ENCODE results near the gene DCXR.

Gene DCXR

DNA sequence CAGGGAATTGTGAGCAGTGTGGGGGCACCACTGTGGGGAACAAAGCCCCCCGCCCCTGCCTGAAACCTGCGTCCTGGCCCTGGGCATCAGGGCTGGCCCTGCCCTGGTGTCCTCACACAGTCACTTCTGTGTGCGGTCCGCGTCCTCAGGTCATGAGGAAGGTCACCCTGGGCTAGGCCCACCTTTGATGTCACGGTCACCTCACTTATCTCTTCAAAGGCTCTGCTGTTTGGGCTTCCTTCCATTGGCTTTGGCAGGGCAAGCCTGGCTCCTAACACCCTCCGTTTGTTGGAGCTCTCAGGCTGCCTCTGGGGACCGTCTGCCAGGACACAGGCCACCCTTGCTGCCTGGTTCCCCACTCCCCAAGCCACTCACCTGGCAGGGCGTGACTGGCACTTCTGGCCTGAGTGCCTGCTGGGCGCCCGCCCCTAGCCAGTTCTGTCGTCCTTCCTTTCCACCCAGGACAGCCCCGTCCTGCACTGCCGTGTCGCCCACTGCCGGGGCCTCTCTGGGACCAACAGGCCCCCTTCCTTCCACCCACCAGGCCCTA is 23.6 kb downstream of the DCXR start:
- in situ Hi-C loops (cut with MboI; ENCODE audit: low sequenced_read_pairs) = no loop called here

DNA sequence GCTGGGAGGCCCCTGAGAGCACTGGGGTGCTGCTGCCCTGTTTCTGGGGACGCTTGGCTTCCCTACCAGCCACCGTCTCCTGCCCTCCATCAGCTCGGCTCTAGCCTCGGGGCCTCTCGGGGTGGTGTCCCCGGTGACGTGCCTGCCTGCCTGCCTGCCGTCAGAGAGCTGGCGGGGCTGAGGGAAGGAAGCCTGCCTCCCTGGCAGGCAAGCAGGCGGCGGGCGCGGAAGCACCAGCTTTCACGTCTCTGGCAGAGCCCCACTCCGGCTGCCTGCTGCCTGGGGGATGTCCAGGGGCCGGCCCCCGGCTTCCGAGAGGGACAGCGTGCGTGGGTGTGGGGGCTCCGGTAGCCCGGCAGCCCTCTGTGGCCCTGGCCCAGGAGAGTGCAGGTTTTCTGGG is 24.2 kb downstream of the DCXR start:
- in situ Hi-C loops (cut with MboI; ENCODE audit: low sequenced_read_pairs) = no loop called here

DNA sequence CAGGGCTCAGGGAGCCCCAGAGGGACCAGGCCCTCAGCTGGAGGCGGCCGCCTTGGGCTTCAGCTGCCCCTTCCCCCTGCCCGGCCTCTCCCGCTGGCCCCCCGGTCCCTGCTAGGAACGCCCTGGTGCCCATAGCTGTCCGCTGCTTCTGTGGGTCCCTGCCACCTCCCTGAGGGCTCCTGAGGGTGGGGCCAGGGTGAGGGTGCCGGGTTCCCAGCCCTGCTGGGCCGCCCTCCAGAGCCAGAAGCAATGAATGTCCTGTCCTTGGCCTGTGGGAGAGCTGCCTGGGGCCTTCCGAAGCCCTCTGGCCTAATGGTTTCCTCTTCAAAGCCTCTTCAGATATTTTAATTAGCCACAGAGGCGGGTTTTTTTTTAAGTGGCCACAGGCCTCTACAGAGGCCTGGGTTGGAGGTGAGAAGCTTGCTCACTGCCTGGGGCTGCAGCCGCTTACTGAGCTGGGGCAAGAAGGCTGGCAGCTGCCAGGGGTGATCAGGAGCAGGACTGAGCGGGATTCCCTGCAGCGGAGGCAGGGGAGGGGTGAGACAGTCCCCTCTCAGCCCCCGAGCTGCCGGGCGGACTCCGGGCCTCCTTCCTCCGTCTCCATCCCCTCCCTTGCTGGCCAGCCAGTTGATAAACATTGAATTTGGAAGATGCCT is 24.7 kb downstream of the DCXR start:
- in situ Hi-C loops (cut with MboI; ENCODE audit: low sequenced_read_pairs) = no loop called here

DNA sequence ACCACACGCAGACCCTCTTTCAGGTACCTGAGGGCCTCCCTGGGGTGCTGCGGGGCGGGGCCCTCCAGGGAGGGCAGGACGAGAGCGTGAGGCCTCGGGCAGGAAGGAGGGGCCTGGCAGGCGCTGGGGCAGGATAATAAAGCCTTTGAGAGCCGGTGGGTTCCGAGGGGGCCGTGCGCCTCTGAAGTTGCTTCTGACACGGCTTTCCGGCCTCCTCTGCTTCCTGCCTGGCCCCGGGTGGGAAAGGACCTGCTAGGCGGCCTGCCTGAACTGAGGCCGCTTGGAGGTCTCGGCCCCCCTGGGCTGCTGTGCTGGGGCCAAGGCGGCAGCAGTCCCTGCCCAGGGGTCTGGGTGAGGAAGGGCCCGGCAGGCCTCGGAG is 25.2 kb downstream of the DCXR start:
- in situ Hi-C loops (cut with MboI; ENCODE audit: low sequenced_read_pairs) = no loop called here

DNA sequence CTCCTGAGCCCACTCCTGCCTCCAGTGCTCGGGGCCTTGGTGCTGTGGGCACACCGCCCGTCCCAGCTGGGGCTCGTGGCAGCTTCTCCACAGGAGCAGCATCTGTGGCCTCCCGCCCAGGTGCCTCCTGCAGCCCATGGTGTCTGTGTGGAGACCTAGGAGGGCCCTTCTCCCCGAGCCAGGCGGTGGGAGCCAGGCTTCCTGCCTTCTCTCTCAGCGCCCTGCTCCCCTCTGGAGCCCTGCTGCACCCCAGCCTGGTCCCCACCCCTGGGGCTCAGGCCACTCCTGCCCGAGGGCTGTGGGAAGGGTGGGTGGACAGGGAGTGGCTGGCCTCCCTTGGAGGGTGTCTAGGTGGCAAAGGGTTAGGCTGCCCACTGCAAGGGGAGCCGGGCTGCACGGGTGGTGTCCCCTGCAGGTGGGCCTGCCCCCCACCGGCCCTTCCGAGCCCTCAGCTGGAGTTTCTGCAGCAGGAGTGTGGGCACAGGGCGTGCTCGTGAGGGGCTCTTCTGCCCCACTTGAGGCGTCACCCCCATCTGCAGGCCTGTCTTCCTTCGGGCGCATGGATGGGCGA is 25.8 kb downstream of the DCXR start:
- in situ Hi-C loops (cut with MboI; ENCODE audit: low sequenced_read_pairs) = no loop called here

DNA sequence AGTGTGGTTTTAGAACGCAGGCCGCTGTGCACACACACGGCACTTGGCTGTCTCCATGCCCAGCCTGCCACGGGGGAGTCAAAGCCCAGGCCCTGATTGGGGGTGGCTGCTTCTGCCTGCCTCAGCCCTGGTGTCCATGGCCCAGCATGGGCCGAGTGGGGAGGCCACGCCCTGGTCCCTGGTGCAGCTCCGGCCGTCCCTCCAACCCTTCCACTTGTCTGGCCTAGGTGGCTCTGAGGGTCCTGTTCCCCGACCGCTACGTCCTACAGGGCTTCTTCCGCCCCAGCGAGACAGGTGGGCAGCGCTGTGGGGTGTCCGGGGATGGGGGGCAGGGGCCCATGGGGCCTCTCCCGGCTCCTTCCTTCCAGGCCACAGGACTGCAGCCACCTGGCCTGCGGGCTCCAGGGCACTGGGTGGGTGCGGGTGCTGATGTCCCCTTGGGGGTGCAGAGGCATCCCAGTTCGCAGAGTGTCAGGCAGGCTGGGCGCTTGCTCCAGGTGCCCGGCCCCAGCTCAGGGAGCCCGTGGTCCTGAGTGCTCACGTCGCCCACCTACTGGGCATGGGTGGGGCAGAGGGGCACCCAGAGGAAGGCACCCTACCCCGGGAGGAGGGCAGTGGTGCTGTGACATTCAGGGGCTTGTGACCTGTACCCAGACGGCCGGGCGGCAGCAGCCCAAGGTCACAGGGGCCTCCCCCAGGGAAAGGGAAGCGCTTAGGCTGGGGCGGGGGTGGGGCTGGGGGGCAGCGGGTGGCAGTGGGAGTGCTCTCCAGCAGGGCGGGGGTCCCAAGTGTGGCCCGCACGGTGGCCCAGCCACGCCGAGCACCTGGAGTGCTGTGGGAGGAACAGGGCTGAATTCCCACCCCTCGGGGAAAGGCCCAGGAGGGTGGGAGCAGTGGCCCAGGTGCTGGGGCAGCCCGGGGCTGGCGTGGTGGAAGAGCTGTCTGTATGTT is 26.6 kb downstream of the DCXR start:
- in situ Hi-C loops (cut with MboI; ENCODE audit: low sequenced_read_pairs) = no loop called here

DNA sequence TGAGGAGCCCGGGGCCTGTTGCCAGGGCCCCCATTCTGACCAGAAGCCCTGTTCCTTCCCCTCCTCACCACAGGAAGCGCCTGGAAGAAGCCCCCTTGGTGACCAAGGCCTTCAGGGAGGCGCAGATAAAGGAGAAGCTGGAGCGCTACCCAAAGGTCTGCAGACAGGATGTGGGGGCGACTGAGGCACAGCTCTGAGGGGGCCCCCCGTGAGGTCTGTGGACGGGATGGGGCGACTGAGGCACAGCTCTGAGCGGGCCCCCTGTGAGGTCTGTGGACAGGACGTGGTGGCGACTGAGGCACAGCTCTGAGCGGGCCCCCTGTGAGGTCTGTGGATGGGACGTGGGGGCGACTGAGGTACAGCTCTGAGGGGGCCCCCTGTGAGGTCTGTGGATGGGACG is 28.1 kb downstream of the DCXR start:
- in situ Hi-C loops (cut with MboI; ENCODE audit: low sequenced_read_pairs) = no loop called here

DNA sequence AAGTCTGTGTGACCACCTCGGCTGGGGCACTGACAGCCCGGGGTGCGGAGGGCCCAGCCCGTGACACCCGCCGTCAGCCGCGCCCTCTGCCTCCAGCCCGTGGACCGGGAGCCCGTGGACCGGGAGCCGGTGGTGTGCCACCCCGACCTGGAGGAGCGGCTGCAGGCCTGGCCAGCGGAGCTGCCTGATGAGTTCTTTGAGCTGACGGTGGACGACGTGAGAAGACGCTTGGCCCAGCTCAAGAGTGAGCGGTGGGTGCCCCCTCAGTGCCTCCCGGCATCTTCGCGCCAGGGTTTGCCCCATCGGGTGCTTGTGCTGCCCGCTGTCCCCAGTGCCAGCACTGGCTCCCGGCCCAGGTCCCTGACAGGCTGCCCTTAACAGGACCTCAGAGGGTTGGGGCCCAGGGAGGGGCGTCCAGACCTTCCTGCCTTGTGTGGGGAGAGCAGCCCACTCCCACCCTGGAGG is 28.5 kb downstream of the DCXR start:
- in situ Hi-C loops (cut with MboI; ENCODE audit: low sequenced_read_pairs) = no loop called here

DNA sequence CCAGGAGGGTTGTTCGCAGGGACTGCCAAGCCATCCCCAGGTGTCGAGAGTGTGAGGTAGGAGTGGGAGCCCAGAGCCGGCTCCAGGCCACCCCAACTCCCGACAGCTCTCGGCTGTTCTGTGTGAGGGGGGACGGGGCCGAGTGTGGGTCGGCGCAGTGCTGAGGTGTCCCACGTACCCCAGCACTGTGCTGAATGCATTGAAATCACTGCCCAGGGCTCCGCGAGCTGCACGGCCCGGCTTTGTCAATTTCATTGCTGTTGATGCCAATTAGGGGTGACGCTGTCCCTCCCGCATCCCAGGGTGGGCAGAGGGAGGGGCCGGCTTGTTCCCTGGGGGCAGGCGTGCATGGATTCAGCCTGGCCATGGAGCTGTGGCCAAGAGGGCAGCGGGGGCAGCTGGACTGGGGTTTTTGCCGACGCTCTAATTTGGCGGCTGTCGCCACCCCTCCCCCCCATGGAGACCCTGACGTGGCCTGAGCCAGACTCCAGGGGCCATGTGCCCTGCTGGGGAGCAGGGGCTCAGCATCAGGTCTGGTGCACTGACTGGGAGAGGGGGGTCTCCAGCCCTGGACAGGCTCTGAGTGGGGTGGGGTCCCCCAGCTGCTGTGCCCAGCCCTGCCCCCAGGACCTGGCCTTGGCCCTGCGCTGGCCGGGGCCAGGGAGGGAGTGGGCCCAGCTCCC is 29.1 kb downstream of the DCXR start:
- in situ Hi-C loops (cut with MboI; ENCODE audit: low sequenced_read_pairs) = no loop called here

DNA sequence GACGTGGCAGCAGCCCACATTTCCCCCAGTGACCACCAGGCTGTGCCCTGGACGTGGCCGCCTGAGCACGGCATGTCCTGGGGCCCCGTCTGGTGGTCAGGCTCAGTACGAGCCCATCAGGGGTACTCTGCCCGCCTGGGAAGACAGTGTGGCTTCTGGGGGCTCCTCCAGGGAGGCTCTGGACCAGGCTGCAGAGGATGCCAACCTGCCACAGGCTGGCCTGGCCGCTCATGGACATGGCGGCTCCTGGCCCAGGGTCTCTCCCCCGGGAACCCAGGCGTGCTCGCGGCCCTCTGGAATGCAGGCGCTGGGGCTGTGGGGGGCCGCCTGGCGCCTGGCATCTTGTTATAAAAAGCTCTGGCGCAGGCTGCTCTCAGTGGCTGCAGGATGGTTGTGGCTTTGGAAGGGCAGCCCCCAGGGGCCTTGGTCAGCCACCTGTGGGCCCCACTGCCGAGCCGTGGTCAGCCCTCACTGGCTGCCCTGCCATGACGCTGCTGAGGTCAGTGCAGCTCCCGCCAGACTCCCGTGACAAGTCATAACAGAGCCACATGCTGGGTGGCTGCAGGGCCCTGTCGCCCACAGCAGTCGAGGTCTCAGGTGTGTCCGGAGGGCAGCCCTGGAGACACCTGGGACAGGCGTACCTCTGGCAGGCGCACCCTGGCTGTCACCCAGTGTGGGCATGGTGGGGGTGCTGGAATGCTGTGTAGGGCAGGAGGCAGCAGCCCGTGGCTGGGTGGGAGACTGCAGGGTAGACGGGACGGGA is 29.8 kb downstream of the DCXR start:
- in situ Hi-C loops (cut with MboI; ENCODE audit: low sequenced_read_pairs) = no loop called here

DNA sequence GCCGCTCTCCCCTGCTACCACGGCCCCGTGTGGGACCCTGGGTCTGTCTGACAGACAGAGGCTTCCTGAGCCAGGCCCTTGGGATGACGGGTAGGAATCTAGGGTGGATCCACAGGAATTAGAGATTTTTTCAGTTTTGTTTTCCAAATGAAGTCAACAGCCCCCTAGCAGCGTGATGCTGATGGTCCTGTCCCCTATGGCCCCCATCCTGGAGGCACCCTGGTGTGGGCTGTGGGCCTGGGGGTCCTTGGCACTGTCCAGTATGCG is 30.3 kb downstream of the DCXR start:
- in situ Hi-C loops (cut with MboI; ENCODE audit: low sequenced_read_pairs) = no loop called here

DNA sequence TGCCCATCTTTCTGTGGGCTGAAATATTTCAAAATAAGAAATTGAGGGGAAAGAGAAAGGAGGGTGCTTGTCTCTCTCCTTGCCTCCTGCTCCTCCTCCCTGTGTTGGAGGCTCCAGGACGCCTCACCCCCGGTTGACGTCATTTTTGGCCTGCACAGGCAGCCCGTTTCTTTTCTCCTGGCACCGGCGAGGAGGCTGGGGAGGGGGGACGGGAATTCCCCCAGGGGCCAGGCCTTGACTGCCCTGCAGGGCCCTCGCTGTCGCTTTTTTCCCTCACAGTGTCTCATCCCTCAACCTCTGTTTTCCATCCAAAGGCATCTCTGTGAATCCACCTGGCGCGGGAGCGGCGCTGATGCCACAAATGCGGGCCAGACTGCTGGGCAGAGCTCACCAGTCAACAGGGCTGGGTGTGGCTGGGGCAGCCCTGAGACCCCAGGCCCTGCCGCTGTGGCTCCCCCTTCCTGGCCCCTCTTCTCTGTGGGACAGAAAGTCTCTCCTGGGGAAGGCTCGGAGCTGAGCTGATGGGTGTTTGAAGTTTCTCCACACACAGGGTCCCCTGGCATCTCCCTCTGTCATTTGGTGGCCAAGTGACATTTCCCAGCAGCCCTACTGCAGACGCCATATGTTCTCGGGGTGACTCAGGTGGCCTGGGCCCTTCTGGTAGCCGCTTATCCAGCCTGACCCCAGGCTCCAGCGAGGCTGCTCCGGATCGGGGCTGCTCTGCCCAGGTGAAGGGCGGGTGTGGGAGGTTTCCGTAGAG is 30.8 kb downstream of the DCXR start:
- in situ Hi-C loops (cut with MboI; ENCODE audit: low sequenced_read_pairs) = no loop called here

DNA sequence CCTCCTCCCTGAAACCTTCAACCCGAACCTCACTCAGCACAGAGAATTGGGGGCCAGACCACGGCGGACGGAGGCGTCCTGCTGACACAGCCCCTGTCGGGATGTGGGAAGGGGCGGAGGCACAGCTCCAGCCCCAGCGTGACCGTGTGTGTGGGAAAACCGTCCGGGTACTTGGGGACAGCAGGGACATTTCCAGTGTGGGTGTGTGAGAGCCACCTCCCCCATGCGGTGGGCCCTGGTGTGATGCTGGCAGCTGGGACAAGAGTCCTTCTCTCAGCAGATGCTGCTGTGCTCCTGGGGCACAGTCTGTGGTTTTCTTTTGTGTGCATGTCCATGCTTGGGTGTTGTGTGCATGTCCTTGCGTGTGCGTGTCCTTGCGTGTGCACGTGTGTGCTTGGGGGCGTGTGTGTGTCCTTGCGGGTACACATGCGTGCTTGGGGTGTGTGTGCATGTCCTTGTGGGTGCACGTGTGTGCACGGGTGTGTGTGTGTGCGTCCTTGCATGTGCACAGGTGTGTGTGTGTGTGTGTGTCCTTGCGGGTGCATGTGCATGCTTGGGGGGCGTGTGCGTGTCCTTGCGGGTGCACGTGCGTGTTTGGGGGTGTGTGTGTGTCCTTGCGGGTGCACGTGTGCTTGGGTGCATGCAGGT is 31.7 kb downstream of the DCXR start:
- in situ Hi-C loops (cut with MboI; ENCODE audit: low sequenced_read_pairs) = no loop called here

DNA sequence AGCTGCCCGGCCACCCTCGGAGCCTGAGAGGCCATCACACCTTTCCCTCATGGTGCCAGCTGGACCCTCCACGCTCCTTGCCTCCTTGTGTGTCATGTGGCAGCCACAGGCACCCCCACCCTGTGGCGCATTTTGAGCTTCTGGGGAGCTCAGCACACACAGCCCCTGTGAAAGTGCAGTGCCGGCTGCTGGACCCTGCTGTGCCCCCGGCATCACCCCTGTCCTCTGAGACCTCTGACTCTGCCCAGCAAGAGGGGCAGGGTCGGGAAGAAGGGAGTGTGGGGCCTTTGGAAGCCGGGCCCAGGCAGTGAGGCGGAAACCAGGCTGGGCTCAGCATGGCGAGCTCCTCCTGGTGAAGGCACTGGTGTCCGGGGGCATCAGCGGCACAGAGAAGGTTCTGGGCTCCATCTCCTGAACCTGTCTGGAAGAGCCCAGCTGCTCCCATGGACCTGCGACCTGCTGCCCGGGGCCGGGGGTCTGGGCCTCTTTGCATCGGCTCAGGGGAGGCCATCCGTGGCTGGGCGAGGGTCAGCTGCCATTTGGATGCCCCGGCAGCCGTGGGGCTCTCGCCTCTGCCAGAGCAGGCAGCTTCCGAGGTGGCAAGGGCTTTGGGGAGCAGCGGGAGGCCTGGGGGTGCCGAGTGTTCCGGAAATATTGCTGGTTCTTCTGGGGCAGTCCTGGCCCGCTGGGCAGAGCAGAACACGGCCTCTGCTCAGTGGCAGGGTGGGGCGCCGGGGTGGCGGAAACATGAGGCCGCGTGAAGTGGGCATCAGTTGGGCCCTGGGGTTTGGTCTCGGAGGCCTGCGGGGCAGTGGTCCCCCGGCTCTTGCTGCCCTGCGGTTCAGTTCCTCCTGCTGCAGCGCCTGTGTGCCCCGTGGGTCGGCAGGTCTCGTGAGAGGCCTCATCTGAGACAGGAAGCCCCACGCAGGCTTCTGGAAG is 32.7 kb downstream of the DCXR start:
- in situ Hi-C loops (cut with MboI; ENCODE audit: low sequenced_read_pairs) = no loop called here

DNA sequence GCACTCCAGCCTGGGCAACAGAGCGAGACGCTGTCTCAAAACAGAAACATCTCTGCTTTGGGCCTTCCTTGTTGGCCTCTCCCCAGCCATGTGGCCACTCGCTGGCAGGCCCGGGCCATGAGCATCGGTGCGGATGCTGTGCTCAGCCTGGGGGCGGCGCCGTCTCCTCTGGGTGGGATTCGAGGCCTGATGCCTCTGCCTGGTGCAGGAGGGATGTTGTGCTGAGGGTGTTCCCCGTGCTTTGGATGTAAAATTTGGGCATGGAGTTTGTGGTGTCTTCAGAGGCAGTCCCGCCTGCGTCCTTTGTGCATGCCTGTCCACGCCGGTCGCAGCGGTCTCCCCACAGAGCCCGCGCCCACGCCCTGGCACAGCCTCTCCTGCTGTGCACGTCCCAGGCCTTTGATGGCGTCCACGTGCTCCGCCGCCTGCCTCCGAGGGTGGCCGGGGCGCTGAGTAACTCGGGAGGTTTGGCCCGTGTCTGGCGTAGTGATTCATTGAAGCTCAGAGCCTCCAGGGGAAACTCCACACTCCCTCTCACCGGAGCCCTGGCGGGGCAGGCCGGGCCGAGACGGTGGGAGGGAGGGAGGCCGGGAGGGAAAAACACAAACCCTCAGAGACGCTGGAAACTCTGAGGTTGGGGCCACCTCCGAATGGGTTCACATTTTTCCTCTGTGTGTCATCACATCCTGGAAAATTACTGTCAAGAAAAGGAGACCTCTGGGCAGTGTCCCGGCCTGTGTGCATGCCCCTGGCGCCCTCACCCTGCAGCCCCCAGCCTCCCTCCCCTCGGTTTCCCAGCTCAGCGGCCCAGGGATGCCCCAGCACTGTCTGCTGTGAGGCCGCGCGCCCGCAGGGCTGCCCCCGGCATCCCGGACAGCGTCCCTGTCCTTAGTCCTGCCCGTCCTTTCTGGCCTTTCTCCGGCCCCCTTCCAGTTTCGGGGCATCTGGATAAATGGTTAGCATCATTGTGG is 33.8 kb downstream of the DCXR start:
- in situ Hi-C loops (cut with MboI; ENCODE audit: low sequenced_read_pairs) = no loop called here

DNA sequence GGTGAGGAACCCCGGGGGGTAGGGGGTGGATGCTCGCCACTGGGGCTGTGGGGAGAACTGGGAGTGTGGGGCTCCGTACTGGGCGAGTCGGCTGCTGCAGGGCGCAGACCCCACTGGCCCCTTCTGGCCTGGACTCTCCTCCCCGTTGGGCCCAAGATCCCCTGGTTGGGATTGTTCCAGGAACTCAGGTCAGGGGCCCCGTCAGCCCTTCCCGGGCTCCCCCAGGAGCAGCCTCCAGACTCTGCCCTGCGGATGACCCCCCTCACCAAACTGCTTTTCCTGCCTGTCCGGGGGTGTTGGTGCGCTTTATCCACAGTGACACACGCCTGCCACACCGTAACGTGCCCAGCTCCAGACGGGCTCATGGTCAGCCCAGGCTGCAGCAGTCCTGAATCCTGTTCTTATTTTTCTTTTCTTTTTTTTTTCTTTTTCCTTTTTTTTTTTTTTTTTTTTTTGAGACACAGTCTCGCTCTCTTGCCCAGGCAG is 35.9 kb downstream of the DCXR start:
- in situ Hi-C loops (cut with MboI; ENCODE audit: low sequenced_read_pairs) = no loop called here

Data from hTERT RPE-1 (cell line).